ENCODE measurements around the gene CDC42EP2. TPM values are rescaled to one million over a fixed set of nuclear protein-coding genes. Genes with fewer than 3 reads are reported as not detected.

Gene CDC42EP2
- total RNA-seq, 1 donor from 2014 or later, result 20.6 TPM

DNA sequence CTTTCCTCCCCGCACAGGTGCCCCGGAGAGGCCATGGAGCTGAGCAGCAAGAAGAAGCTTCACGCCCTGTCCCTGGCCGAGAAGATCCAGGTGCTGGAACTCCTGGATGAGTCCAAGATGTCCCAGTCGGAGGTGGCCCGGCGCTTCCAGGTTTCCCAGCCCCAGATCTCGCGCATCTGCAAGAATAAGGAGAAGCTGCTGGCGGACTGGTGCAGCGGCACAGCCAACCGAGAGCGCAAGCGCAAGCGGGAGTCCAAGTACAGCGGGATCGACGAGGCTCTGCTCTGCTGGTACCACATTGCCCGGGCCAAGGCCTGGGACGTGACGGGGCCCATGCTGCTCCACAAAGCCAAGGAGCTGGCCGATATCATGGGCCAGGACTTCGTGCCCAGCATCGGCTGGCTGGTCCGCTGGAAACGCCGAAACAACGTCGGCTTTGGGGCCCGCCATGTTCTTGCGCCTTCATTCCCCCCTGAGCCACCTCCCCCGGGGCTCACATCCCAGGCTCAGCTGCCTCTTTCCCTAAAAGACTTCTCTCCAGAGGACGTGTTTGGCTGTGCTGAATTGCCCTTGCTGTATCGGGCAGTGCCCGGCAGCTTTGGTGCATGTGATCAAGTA is 41.2 kb downstream of the CDC42EP2 start:
- TF ChIP-seq, protein P1, sequence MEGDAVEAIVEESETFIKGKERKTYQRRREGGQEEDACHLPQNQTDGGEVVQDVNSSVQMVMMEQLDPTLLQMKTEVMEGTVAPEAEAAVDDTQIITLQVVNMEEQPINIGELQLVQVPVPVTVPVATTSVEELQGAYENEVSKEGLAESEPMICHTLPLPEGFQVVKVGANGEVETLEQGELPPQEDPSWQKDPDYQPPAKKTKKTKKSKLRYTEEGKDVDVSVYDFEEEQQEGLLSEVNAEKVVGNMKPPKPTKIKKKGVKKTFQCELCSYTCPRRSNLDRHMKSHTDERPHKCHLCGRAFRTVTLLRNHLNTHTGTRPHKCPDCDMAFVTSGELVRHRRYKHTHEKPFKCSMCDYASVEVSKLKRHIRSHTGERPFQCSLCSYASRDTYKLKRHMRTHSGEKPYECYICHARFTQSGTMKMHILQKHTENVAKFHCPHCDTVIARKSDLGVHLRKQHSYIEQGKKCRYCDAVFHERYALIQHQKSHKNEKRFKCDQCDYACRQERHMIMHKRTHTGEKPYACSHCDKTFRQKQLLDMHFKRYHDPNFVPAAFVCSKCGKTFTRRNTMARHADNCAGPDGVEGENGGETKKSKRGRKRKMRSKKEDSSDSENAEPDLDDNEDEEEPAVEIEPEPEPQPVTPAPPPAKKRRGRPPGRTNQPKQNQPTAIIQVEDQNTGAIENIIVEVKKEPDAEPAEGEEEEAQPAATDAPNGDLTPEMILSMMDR (IDR thresholded peaks at IDR 0.05), result no peak
- H3K27ac ChIP-seq, result no peak overlapping the region
- peak in 1 of 2 donors; percentile 75 for DNase-seq (ENCODE audit: low spot score in 2 of 2)
- no peaks in the 10 kb centered on the region for H3K9me3 ChIP-seq
- H3K4me1 ChIP-seq, result peaks cover 15 to 19% of the 10 kb centered on the region in 2 donors
- peak overlapping the region; percentile 79 to 86 for H3K4me3 ChIP-seq
- intact Hi-C loops (cut with DNase I), result loop anchor here (5.0 kb wide), 1 partner anchor 166 kb away; no protein-coding TSS in a partner anchor
- no peaks in the 10 kb centered on the region for H3K27me3 ChIP-seq
- peaks cover 16 to 18% of the 10 kb centered on the region in 2 donors for H3K36me3 ChIP-seq

- DNase-seq (ENCODE audit: low spot score in 2 of 2), result no peak
- H3K27me3 ChIP-seq, result no peaks in the 10 kb centered on the region
- peaks cover 10 to 12% of the 10 kb centered on the region in 2 donors for H3K36me3 ChIP-seq
- intact Hi-C loops (cut with DNase I), result loop anchor here (5.0 kb wide), 1 partner anchor 166 kb away; no protein-coding TSS in a partner anchor
- TF ChIP-seq, protein P1 (IDR thresholded peaks at IDR 0.05), result no peak
- peak overlapping the region in 1 of 2 donors; percentile 86 for H3K4me3 ChIP-seq
- H3K4me1 ChIP-seq, result peaks cover 15 to 19% of the 10 kb centered on the region in 2 donors
- H3K27ac ChIP-seq, result no peak overlapping the region
- no peaks in the 10 kb centered on the region for H3K9me3 ChIP-seq
Observed at GRCh38 chr11:65356394-65356972, 41.8 kb downstream of the CDC42EP2 start.

DNA sequence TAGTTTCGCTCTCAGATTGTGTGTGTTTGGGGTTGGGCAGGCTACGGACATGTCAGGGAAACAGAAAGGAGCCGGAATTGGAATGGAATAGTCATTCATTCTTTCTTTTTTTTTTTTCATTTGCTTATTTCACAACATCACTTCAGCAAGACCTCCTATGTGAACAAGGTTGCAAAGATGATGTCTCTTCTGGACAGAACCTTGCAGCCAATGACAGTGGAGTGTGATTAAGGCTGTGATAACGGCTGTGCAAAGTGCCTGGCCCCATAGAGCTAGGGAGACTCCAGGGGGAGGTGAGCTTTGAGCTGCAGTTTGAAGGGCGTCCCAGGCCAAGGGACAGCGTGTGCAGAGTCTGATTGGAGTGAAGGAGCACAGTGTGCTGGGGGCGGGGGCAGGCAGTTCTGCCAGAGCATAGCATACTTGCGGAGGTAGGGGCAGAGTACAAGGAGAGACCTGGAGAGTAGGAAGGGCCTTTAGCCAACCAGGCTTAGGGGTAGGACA is 43.2 kb downstream of the CDC42EP2 start:
- Histone ChIP-seq H3K27me3 (no peaks in the 10 kb centered on the region), H3K36me3 (no peaks in the 10 kb centered on the region), H3K27ac (no peak overlapping the region), H3K4me3 (no peak overlapping the region), H3K9me3 (no peaks in the 10 kb centered on the region), H3K4me1 (peaks cover 15 to 19% of the 10 kb centered on the region in 2 donors)
- DNase-seq (ENCODE audit: low spot score in 2 of 2), result no peak
- TF ChIP-seq, protein P1 (IDR thresholded peaks at IDR 0.05), result no peak
- intact Hi-C loops (cut with DNase I), result loop anchor here (5.0 kb wide), 1 partner anchor 164 kb away; no protein-coding TSS in a partner anchor

GRCh38 chr11:65362320-65362931 is 47.8 kb downstream of the CDC42EP2 start:
- no peaks in the 10 kb centered on the region for H3K9me3 ChIP-seq
- H3K36me3 ChIP-seq, result no peaks in the 10 kb centered on the region
- H3K27ac ChIP-seq, result no peak overlapping the region
- no peak overlapping the region for H3K4me3 ChIP-seq
- no peak for DNase-seq (ENCODE audit: low spot score in 2 of 2)
- no peaks in the 10 kb centered on the region for H3K27me3 ChIP-seq
- TF ChIP-seq, protein P1 (IDR thresholded peaks at IDR 0.05), result no peak
- intact Hi-C loops (cut with DNase I), result no loop called here
- no peaks in the 10 kb centered on the region for H3K4me1 ChIP-seq

GRCh38 chr11:65362966-65363365 is 48.3 kb downstream of the CDC42EP2 start:
- no peaks in the 10 kb centered on the region for H3K27me3 ChIP-seq
- no peak for DNase-seq (ENCODE audit: low spot score in 2 of 2)
- no peak overlapping the region for H3K27ac ChIP-seq
- H3K9me3 ChIP-seq, result no peaks in the 10 kb centered on the region
- H3K4me3 ChIP-seq, result no peak overlapping the region
- H3K36me3 ChIP-seq, result no peaks in the 10 kb centered on the region
- intact Hi-C loops (cut with DNase I), result no loop called here
- no peaks in the 10 kb centered on the region for H3K4me1 ChIP-seq
- TF ChIP-seq, protein P1 (IDR thresholded peaks at IDR 0.05), result no peak
